Spleen (tissue), 11 donors: ENCODE data around the gene VLDLR. TPM values are rescaled to one million over a fixed set of nuclear protein-coding genes. Genes with fewer than 3 reads are reported as not detected.
A peak's percentile ranks its signal among the peaks of the same experiment; 100 is the strongest.

Source experiments
- DNase-seq: peaks from one replicate; pipeline ENCODE4 v3.0.0-alpha.2; 2020
- H3K27ac ChIP-seq, 8 donors: fragments of 200-600 bp; sonication (generic) in 7 of 8; 1 replicate in 4 of 8; 2 replicates in 4 of 8; pipeline versions ENCODE4 v1.5.0 to v1.8.0; 2016 to 2021; ENCODE audit warnings: inconsistent platforms in 4 of 8, mild to moderate bottlenecking in 4 of 8, moderate library complexity in 1 of 8
- H3K27me3 ChIP-seq, 7 donors: fragments of 200-600 bp; sonication (generic) in 6 of 7; replicated peaks in 1 of 7; 1 replicate in 4 of 7; 2 replicates in 3 of 7; pipeline versions ENCODE4 v1.5.0 to v1.8.0; 2016 to 2021; ENCODE audit warnings: inconsistent platforms in 3 of 7, mild to moderate bottlenecking in 1 of 7
- H3K36me3 ChIP-seq, 6 donors: fragments of 200-600 bp; sonication (generic) in 5 of 6; 1 replicate in 4 of 6; 2 replicates in 2 of 6; pipeline versions ENCODE4 v1.5.0 to v1.8.0; 2016 to 2021; ENCODE audit warnings: inconsistent platforms in 2 of 6
- H3K4me1 ChIP-seq, 6 donors: fragments of 200-600 bp; sonication (generic) in 5 of 6; 1 replicate in 3 of 6; 2 replicates in 3 of 6; pipeline versions ENCODE4 v1.5.0 to v1.8.0; 2016 to 2021; ENCODE audit warnings: inconsistent platforms in 3 of 6
- H3K4me3 ChIP-seq, 8 donors: fragments of 200-600 bp; sonication (generic) in 7 of 8; 1 replicate in 4 of 8; 2 replicates in 4 of 8; pipeline versions ENCODE4 v1.5.0 to v1.8.0; 2016 to 2021; ENCODE audit warnings: inconsistent platforms in 4 of 8, mild to moderate bottlenecking in 4 of 8, moderate library complexity in 2 of 8
- H3K9me3 ChIP-seq, 8 donors: fragments of 200-600 bp; sonication (generic) in 7 of 8; 1 replicate in 4 of 8; 2 replicates in 4 of 8; pipeline versions ENCODE4 v1.5.0 to v1.8.0; 2016 to 2021; ENCODE audit warnings: inconsistent platforms in 4 of 8
- POLR2A ChIP-seq, 3 donors: fragments of 450-650 bp; IDR thresholded peaks; one replicate each; pipeline ENCODE4 v1.5.1; 2017; ENCODE audit warnings: antibody characterized with exemption in 3 of 3, mild to moderate bottlenecking in 1 of 3
- POLR2AphosphoS5 ChIP-seq, 3 donors: sonication (generic); formaldehyde crosslinking; IDR thresholded peaks; one replicate each; pipeline ENCODE4 v1.5.1; 2017; ENCODE audit warnings: antibody characterized with exemption in 3 of 3
- WGBS, 5 donors: extraction: QIAGEN DNeasy Blood & Tissue Kit in 3 of 5; methylation state at CpG; one replicate each; pipeline versions ENCODE4 v1.1.5 to v1.1.7; 2013 to 2018; 5-methylcytosine and 5-hydroxymethylcytosine counted together
- intact Hi-C: fragments of 100-400 bp; cut with DNase I; formaldehyde crosslinking; loops from one replicate; pipeline ENCODE4 v1.15.0; 2023; ENCODE audit warnings: low total_unique reads
- polyA plus RNA-seq, 3 donors: library from polyadenylated mRNA; stranded (reverse); fragments of 200-250 nt; gene quantifications; one replicate each; pipeline ENCODE4 v1.2.1, GENCODE V29; 2013
- total RNA-seq, 7 donors: library from RNA; depleted of rRNA in 3 of 7; stranded (reverse); fragments of >200 nt in 3 of 7; fragmentation: NEBNext Ultra II Directional in 4 of 7; extraction: Animal tissue kit (Norgen Biotek cat#: 25700) in 4 of 7; gene quantifications; one replicate each; pipeline versions ENCODE4 v1.1.0 to v1.2.1, GENCODE V29; 2016 to 2021
- TF ChIP-seq, protein P1 (sequence below), 11 experiments: fragments of 200-600 bp in 7 of 11; fragments of 450-650 bp in 4 of 11; sonication (generic) in 4 of 11; IDR thresholded peaks in 8 of 11; conservative IDR thresholded peaks in 3 of 11; 1 replicate in 7 of 11; 2 replicates in 4 of 11; pipeline versions ENCODE4 v1.4.0 to v1.8.0; 2016 to 2021; ENCODE audit warnings: antibody characterized with exemption in 11 of 11, inconsistent platforms in 4 of 11, mild to moderate bottlenecking in 1 of 11
- donor health status: healthy with polysubstance abuse.
- donor health status: DM: no; HTN: no; CAD: no; lungs with moderate emphysema.
- donor health status: DM: no; HTN: no; CAD: no.
- donor health status: Bipolar disorder and iron deficiency.
- donor health status: healthy.
- donor health status: DM: no; HTN: no; CAD: no.
- donor health status: DM: yes; HTN: yes; CAD: no.

Gene VLDLR
- total and polyA plus RNA-seq, 10 donors, result 1.3 to 32.6 (median 8.7) TPM

DNA sequence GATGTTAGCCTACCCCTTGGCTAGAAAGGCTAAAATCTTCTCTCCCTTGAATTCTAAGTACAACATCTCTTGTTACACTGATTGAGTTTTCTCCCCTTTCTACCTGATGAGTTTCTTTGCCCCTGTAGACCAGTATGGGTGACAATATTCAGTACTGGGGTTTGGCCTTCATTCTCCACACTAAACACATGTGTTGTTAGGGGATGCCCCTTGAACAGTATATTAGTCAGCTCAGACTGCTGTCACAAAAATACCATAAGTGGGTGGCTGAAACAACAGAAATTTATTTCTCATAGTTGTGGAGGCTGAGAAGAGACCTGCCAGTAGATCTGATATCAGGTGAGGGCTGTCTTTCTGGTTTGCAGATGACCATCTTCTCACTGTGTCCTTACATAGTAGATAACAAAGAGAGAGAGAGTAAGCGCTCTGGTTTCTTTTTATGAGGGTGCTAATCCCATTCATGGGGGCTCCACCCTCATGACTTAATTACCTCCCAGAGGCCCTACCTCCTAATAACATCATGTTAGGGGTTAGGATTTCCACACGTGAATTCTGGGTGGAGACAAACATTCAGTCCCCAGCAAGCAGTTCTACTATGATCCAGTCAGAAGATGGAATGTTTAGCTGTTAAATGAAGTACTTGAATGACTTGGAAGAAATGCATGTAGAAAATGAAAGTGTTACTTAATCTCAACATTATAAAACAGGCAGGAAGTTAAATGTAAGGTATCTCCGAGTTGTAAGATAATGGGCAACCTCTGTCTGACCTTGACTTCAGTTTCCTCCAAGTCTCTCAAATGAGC lies 17.5 kb downstream of the VLDLR start:
- Histone ChIP-seq H3K36me3 (peaks cover 0 to 10% (median 0%) of the 10 kb centered on the region in 6 donors), H3K4me3 (no peak overlapping the region), H3K27ac (peak overlapping the region in 4 of 8 donors; percentile 5 to 44 (median 30)), H3K27me3 (no peaks in the 10 kb centered on the region), H3K4me1 (peaks cover 0 to 7% (median 0%) of the 10 kb centered on the region in 6 donors), H3K9me3 (no peaks in the 10 kb centered on the region)
- TF ChIP-seq, protein P1, sequence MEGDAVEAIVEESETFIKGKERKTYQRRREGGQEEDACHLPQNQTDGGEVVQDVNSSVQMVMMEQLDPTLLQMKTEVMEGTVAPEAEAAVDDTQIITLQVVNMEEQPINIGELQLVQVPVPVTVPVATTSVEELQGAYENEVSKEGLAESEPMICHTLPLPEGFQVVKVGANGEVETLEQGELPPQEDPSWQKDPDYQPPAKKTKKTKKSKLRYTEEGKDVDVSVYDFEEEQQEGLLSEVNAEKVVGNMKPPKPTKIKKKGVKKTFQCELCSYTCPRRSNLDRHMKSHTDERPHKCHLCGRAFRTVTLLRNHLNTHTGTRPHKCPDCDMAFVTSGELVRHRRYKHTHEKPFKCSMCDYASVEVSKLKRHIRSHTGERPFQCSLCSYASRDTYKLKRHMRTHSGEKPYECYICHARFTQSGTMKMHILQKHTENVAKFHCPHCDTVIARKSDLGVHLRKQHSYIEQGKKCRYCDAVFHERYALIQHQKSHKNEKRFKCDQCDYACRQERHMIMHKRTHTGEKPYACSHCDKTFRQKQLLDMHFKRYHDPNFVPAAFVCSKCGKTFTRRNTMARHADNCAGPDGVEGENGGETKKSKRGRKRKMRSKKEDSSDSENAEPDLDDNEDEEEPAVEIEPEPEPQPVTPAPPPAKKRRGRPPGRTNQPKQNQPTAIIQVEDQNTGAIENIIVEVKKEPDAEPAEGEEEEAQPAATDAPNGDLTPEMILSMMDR (IDR thresholded peaks at IDR 0.05 in 8 of 11, conservative IDR thresholded peaks at IDR 0.05 in 3 of 11), result no peak
- no peak for TF ChIP-seq POLR2A (IDR thresholded peaks at IDR 0.05)
- TF ChIP-seq POLR2AphosphoS5 (IDR thresholded peaks at IDR 0.05), result no peak
- WGBS, 5 donors, result 58 to 72% (median 63%) methylated on average over 3 of the region's 3 CpGs
- DNase-seq, result no peak
- intact Hi-C loops, result no loop called here

DNA sequence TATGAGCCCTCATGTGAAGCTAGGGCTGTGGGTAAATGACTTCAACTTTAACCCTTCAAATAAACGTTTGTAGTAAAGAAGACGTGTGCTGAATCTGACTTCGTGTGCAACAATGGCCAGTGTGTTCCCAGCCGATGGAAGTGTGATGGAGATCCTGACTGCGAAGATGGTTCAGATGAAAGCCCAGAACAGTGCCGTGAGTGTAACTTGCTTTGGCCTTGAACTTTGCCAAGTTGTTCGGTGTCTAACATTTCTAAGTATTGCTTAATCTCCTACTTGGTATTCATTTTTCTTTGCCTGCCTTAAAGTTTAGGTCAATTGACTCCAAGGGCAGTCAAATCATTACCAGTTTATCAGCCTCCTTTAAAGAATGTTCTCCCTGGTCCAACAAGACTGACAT lies 18.2 kb downstream of the VLDLR start:
- intact Hi-C loops, result no loop called here
- TF ChIP-seq POLR2AphosphoS5 (IDR thresholded peaks at IDR 0.05), result no peak
- no peak for TF ChIP-seq POLR2A (IDR thresholded peaks at IDR 0.05)
- TF ChIP-seq, protein P1 (IDR thresholded peaks at IDR 0.05 in 8 of 11, conservative IDR thresholded peaks at IDR 0.05 in 3 of 11), result no peak
- H3K4me3 ChIP-seq, result no peak overlapping the region
- WGBS, 5 donors, result 83 to 89% (median 86%) methylated on average over 7 of the region's 7 CpGs
- H3K27ac ChIP-seq, result peak overlapping the region in 2 of 8 donors; percentile 22 to 38
- H3K27me3 ChIP-seq, result no peaks in the 10 kb centered on the region
- peaks cover 0 to 10% (median 0%) of the 10 kb centered on the region in 6 donors for H3K36me3 ChIP-seq
- H3K9me3 ChIP-seq, result no peaks in the 10 kb centered on the region
- DNase-seq, result no peak
- no peaks in the 10 kb centered on the region for H3K4me1 ChIP-seq

DNA sequence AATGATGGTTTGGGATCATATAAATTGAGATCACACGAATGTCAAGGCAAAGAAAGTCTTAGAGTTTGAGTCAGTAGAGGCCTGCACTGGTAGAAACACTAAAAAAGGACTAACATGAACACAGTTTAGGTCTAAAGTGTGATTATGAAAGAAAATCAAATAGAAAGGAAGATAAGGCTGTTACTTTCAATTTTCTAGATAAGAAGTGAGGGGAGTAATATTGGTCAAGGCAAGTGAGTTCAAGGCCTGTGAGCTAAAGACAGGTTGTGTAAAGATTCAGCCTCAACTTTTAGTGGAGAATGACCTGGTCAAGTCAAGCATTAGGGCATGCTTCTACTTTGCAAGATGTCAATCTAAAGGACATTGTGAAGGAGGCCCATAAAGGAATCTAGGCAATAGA lies 19.0 kb downstream of the VLDLR start:
- no peak overlapping the region for H3K4me3 ChIP-seq
- DNase-seq, result no peak
- intact Hi-C loops, result no loop called here
- 77 to 87% (median 80%) methylated on average over 1 of the region's 1 CpG for WGBS, 5 donors
- H3K4me1 ChIP-seq, result no peaks in the 10 kb centered on the region
- no peaks in the 10 kb centered on the region for H3K27me3 ChIP-seq
- TF ChIP-seq POLR2A (IDR thresholded peaks at IDR 0.05), result no peak
- peaks cover 0 to 17% (median 0%) of the 10 kb centered on the region in 6 donors for H3K36me3 ChIP-seq
- no peak overlapping the region for H3K27ac ChIP-seq
- H3K9me3 ChIP-seq, result no peaks in the 10 kb centered on the region

DNA sequence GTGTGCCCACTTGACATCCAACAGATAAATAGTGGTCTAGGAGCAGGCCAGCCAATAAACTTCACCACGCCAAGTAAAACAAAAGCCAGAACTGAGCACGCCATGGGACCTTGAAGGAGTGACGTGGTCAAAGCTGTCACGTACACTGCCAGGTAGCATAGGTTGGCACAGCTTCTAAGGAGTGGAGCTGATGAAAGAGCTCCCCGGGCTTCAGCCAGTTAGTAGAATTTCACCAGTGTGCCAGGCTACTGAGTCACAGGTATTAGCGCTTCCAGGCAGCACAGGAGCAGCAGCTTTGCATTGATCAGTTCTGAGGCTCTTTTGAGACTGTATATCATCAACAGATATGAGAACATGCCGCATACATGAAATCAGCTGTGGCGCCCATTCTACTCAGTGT lies 19.4 kb downstream of the VLDLR start:
- 92 to 98% (median 96%) methylated on average over 8 of the region's 8 CpGs for WGBS, 5 donors
- Histone ChIP-seq H3K4me3 (no peak overlapping the region), H3K27ac (no peak overlapping the region), H3K4me1 (no peaks in the 10 kb centered on the region), H3K9me3 (no peaks in the 10 kb centered on the region), H3K27me3 (no peaks in the 10 kb centered on the region), H3K36me3 (peaks cover 0 to 17% (median 0%) of the 10 kb centered on the region in 6 donors)
- TF ChIP-seq POLR2A (IDR thresholded peaks at IDR 0.05) (no peak), POLR2AphosphoS5 (IDR thresholded peaks at IDR 0.05) (no peak)
- TF ChIP-seq, protein P1 (IDR thresholded peaks at IDR 0.05 in 8 of 11, conservative IDR thresholded peaks at IDR 0.05 in 3 of 11), result no peak
- intact Hi-C loops, result no loop called here
- DNase-seq, result no peak
